ENCODE measurements around the gene DHRS11.

The DHRS11 gene

DNA sequence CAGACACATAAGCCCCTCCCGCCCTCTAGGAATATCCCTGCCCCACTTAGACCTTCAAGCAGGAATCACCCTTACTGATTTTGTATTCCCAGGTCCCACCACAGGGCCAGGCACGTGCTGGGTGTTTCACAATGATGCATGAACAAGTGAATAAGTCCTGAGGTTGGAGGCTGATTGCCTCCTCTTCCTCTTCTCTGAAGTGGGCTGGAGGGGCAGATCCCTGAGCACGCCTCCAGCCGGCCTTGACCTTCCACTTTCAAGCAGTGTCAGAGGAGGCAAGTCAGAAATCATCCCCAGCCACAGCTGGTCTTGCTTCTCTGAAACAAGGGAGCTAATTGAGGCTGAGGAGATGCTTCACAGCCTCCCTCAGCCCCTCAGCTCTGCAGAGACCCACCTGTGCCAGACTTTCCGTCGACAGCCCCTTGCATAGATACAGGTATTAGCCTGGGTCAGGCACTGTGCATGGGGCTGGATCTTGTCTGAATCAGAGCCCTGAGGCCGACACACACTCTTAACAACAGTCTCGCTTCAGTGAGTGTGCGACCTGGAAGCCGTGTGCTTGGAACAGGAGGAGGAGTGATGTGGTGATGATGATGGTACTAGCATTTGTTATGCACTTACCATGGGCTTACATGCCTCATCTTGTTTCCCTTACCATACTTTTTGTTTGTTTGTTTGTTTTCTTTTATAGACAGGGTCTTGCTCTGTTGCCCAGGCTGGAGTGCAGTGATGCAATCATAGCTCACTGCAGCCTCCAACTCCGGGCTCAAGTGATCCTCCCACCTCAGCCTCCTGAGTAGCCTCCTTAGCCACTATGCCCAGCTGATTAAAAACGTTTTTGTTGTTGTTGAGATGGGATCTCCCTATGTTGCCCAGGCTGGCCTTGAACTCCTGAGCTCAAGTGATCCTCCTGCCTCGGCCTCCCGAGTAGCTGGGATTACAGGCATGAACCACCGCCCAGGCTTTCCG is 24.7 kb downstream of the DHRS11 start:
- DNase-seq = no peak

DNA sequence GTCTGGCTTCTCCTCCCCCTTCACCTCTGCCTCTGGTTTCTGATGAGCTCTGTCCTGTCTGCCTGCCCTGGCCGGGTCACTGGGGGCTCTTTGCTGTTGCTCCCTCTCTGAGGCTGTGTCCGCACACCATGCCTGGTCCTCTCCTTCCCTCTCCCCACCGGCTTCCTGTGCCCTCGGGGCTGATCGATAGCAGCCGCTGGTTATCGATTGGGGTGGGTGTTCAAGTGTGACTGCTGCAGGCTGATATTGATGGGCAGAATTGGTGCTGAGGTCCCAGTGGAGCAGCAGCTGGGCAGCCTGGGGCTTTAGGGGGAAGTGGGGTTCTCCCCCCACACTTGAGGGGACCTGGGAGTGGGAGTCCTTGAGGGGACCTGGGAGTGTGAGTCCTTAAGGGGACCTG is 26.1 kb downstream of the DHRS11 start:
- DNase-seq = no peak

GRCh38 chr17:36623281-36623680 is 31.6 kb downstream of the DHRS11 start:
- DNase-seq = no peak

GRCh38 chr17:36625188-36625587 is 33.5 kb downstream of the DHRS11 start:
- DNase-seq = no peak

GRCh38 chr17:36627101-36627500 is 35.4 kb downstream of the DHRS11 start:
- DNase-seq = no peak

DNA sequence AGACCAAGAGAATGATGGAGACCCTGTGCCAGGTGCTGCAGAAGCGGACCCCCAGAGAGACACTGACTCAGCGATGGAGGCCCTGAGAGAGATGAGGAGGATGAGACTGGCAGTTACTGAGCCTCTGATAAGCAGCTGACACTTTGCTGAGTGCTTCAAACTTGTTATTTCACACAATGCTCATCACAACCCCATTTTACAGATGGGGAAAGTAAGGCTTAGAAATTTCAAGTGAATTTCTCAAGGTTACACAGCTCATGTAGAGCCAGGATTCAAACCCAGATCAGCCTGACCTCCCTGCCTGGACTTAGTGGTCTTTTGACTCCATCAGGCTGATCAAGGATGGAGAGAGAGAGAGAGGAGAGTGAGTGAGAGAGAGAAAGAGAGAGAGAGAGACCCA is 36.9 kb downstream of the DHRS11 start:
- no peak for DNase-seq

GRCh38 chr17:36629252-36629847 is 37.7 kb downstream of the DHRS11 start:
- peak; percentile 92 for DNase-seq

- no peak for DNase-seq
Measured at GRCh38 chr17:36629970-36630502, 38.4 kb downstream of the DHRS11 start.

DNA sequence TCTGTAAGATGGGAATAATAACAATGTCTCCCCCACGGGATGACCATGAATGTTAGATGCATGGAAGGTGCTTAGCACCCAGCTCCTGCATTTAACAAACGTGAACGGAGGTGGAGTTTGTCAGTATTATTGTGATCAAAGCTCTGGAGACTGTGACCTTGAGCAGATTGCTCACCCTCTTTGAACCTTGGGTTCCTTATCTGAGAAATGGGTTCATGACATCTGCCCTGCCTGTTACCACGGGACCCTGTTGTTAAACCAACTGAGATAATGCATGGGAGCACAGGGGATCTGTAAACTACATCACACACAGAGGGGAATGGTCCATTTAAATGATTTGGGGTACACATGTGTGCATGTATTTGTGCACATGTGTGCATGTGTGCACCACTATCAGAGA is 39.3 kb downstream of the DHRS11 start:
- DNase-seq = no peak

DNA sequence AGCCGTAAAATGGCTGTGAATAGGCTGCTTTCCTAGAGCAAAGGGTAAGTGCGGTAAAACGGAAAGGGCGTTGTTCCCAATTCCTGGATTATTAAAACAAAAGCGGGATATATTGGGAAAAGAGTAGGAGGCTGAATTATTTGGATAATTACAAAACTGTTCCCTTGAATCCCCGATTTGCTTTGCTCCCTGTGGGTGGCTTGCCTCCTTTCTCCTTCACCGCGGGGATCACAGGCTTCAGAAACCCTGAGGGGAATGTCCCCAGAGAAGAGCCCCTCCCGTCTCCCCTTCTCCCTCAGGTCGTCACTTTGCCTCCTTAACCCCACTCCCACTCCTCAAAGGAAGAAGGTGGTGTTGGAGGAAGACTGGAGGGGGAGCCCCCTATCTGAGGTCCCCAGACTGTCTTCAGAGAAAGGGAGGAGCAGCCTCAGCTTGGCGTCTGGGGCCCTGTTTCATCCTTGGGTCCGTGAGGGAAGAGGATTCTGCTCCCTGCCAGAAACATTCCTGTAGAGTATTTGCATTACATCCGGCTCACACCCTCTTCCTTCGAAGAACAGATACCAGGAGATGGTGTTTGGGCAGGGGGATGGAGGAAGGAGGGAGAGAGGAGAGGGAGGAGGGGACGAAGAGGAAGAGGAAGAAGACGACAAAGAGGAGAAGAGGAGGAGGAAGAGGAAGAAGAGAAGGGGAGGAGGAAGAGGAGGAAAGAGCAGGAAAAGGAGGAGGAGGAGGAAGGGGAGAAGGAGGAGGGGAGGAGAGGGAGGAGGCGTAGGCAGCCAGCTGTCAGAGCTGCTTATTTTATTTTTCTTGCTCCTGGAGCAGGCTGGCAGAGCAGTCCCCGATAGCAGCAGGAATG is 41.5 kb downstream of the DHRS11 start:
- DNase-seq = no peak

GRCh38 chr17:36640346-36640745 is 48.7 kb downstream of the DHRS11 start:
- DNase-seq = no peak

DNA sequence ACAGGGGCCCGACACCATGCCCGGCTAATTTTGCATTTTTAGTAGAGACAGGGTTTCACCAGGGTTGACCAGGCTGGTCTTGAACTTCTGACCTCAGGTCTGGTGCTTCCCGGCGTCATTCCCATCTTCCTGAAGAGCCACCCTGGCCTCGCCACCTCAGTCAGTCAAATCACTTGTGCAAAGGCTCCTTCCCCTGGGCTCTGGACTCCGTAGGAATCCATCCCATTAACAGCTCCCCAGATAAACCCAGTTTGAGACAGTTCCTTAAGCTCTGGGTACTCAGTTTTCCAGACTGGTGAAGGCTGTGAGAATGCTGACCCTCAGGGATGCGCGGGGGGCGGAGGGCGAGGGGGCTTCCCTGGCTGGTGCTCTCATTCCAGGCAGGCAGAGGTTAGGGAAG is 49.2 kb downstream of the DHRS11 start:
- no peak for DNase-seq

GRCh38 chr17:36641331-36641876 is 49.7 kb downstream of the DHRS11 start:
- DNase-seq = no peak

DNA sequence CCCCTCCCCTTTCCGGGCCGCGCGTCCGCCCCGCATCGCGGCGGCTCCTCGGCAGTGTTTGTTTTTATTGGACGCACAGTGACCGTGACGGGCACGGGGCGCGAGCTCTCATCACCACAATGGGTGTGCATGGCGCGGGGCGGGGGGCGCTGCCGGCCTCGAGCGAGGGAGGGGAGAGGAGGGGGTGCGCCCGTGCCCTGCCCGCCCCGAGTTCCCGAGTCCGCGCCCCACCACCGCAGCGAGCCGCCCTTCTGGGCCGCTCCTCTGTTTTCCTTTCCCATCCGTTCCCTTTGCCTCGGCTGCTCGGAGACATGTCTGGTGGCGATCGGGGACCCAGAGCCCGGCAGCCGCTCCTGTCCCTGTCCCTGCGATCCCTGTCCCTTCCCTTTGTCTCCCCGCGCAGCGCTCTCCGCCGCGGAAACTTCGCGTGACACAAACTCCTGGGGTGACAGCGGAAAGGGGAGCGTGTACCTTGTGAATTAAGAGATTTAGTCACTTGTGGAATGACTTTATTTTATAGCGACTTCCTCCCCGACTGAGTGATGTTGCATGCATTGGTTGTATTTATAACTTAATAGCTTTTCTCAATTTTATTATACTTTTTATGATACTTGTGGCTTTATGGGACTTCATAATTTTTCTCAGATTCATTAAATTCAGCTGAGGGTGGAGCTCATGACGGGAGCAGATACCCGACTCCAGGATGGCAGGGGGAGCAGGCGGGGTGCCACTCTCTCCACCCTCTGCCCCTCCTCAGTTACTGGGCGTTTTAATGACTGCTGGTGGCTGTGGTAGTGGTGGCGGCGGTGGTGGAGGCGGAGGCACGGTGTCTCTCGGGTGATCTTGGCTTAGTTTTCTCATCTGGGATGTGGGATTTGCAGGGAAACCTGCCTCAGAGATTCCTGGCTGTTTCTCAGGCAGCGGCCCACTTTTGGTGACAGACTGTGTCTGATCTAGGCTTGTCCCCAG is 50.5 kb downstream of the DHRS11 start:
- no peak for DNase-seq

GRCh38 chr17:36643086-36643685 is 51.5 kb downstream of the DHRS11 start:
- DNase-seq = no peak

DNA sequence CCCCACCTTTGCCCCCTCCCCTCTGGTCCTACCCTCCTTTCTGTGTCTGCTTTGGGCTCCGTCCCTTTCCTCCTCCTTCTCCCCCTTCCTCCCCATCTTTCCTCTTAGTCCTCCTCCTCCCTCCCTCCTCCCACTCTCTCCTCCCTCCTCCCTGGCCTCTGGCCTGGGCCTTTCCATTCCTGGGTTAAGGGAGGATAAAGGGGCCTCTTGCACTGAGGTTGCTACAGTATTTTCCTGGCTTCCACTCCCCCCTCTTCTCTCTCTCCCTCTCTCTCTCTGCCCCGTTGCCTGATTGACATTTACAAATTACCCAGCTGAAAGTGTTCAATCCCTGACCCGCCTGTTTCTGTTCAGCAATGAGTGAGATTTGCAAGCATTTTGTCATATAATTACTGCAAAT is 53.7 kb downstream of the DHRS11 start:
- no peak for DNase-seq

DNA sequence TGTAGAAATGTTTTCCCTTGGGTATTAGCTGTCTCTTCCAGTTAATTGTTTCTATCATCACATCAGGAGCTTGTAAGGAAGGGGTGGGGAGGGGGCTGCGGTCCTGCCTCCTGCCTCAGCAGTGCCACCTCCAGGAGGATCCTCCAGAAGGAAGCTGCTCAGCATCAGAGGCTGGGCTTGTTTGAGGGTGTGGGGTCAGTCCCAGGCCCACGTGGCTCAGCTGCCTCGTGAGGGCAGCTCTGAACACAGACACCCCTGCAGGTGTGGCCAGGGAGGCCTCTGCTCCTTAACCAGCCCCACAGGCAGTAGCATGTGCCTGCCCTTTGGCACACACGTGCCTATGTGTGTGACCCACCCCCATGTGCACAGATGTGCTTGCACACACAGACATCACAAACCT is 56.0 kb downstream of the DHRS11 start:
- no peak for DNase-seq

GRCh38 chr17:36650096-36650775 is 58.6 kb downstream of the DHRS11 start:
- no peak for DNase-seq
